ENCODE measurements around the gene ZNF587. TPM values are rescaled to one million over a fixed set of nuclear protein-coding genes. Genes with fewer than 3 reads are reported as not detected.

Gene ZNF587
- total and polyA plus RNA-seq, 2 of the 8 experiments (the other 6 are each of a cell fraction or from before 2014, with no cell fraction given), result 18.1 to 42.1 TPM

DNA sequence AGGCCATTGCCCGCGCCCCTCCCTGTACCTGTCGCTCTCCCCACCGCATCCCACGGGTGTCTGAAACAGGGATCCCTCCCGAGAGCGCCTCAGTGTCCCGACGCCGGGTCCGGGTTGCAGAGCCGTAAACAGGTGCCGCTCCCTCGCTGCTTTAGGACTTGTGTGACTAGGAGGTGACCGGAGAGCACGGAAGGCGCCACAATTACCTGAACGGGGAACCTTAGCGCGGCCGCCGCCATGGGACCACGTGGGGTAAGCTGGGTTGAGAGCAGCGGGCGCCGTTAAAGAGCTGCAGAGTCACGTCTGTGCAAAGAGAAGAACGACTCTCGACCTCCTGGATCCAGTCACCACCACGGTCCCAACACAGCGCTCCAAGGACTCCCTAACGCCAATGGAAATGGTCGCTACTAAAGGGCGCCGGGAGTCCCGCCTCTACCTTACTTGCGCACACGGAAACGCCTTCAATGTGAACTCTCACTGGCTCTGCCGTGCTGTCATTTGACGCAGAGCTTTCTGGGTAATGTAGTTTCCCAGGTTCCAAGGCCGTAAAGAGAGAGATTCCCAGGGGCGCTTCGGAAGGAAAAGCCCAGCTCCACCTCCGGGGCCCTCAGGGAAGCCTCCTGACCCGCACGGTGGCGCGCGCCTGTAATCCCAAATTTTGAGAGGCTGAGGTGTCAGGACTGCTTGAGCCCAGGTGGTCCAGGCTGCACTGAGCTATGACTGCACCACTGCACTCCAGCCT is 35.0 kb upstream of the ZNF587 start, which contains the start of gene ZNF552 (continued):
- TF ChIP-seq JUN (IDR thresholded peaks at IDR 0.05; ENCODE audit: low read depth, low read length) (no peak), CREB1 (IDR thresholded peaks at IDR 0.05) (peak; percentile 86), MAFK (IDR thresholded peaks at IDR 0.05; ENCODE audit: low read depth, low read length) (no peak), SIN3A (conservative IDR thresholded peaks at IDR 0.05 in 1 of 2, IDR thresholded peaks at IDR 0.05 in 1 of 2; ENCODE audit: low read depth in 1 of 2, low read length in 2 of 2) (peak in 1 of 2 experiments; percentile 84; a peak in 3 of 4 replicates), RFX5 (IDR thresholded peaks at IDR 0.05; ENCODE audit: borderline replicate concordance, low read depth, low read length) (no peak), TCF12 (IDR thresholded peaks at IDR 0.05; ENCODE audit: low read depth, low read length) (no peak), SIRT6 (IDR thresholded peaks at IDR 0.05; ENCODE audit: low read length) (no peak), YY1 (IDR thresholded peaks at IDR 0.05; ENCODE audit: low read depth, low read length) (peak; percentile 68; the same call in 1 of the 2 replicates), ZNF274 (IDR thresholded peaks at IDR 0.05; ENCODE audit: borderline replicate concordance, extremely low read depth, low read length) (no peak), GTF2F1 (IDR thresholded peaks at IDR 0.05; ENCODE audit: borderline replicate concordance, low read depth, low read length) (no peak), BCL11A (IDR thresholded peaks at IDR 0.05; ENCODE audit: low read depth in 2 of 2, low read length in 2 of 2) (no peak), CEBPB (IDR thresholded peaks at IDR 0.05; ENCODE audit: low read depth, low read length) (no peak), NANOG (IDR thresholded peaks at IDR 0.05; ENCODE audit: insufficient read depth, low read depth, low read length, poor library complexity, severe bottlenecking) (no peak), KDM5A (IDR thresholded peaks at IDR 0.05; ENCODE audit: low read length) (no peak), SUZ12 (IDR thresholded peaks at IDR 0.05; ENCODE audit: low read length) (no peak), POU5F1 (IDR thresholded peaks at IDR 0.05; ENCODE audit: low read depth, low read length) (no peak)
- TF ChIP-seq, protein P1, sequence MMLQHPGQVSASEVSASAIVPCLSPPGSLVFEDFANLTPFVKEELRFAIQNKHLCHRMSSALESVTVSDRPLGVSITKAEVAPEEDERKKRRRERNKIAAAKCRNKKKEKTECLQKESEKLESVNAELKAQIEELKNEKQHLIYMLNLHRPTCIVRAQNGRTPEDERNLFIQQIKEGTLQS (IDR thresholded peaks at IDR 0.05; ENCODE audit: insufficient read depth, low read depth, low read length), result no peak
- TF ChIP-seq, protein P2, sequence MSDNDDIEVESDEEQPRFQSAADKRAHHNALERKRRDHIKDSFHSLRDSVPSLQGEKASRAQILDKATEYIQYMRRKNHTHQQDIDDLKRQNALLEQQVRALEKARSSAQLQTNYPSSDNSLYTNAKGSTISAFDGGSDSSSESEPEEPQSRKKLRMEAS (IDR thresholded peaks at IDR 0.05), result peak; percentile 45; the same call in 1 of the 2 replicates
- TF ChIP-seq, protein P3, sequence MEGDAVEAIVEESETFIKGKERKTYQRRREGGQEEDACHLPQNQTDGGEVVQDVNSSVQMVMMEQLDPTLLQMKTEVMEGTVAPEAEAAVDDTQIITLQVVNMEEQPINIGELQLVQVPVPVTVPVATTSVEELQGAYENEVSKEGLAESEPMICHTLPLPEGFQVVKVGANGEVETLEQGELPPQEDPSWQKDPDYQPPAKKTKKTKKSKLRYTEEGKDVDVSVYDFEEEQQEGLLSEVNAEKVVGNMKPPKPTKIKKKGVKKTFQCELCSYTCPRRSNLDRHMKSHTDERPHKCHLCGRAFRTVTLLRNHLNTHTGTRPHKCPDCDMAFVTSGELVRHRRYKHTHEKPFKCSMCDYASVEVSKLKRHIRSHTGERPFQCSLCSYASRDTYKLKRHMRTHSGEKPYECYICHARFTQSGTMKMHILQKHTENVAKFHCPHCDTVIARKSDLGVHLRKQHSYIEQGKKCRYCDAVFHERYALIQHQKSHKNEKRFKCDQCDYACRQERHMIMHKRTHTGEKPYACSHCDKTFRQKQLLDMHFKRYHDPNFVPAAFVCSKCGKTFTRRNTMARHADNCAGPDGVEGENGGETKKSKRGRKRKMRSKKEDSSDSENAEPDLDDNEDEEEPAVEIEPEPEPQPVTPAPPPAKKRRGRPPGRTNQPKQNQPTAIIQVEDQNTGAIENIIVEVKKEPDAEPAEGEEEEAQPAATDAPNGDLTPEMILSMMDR (IDR thresholded peaks at IDR 0.05; ENCODE audit: control extremely low read depth in 1 of 3, insufficient read depth in 1 of 3, low read depth in 1 of 3, low read length in 3 of 3), result peak in 1 of 3 experiments; percentile 2; a peak in 2 of 4 replicates
- TF ChIP-seq, protein P4, sequence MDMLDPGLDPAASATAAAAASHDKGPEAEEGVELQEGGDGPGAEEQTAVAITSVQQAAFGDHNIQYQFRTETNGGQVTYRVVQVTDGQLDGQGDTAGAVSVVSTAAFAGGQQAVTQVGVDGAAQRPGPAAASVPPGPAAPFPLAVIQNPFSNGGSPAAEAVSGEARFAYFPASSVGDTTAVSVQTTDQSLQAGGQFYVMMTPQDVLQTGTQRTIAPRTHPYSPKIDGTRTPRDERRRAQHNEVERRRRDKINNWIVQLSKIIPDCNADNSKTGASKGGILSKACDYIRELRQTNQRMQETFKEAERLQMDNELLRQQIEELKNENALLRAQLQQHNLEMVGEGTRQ (IDR thresholded peaks at IDR 0.05; ENCODE audit: low read length), result no peak

Data from H1 (cell line).